GM12878 (cell line): Measurements from ENCODE around the gene NPAS2. TPM values are rescaled to one million over a fixed set of nuclear protein-coding genes. Genes with fewer than 3 reads are reported as not detected.

Experiments
- ATAC-seq: fragments of 200-7000 bp; cut with Tn5 transposase; 3 replicates; pipeline ENCODE4 v1.9.1; 2020; ENCODE audit warnings: mild to moderate bottlenecking, moderate library complexity
- BruUV-seq: library from RNA; stranded (reverse); fragments of 400-500 nt; replicated peaks from 2 replicates; lab custom pipeline; 2021; lab: Mats Ljungman, UMichigan
- CTCF ChIA-PET: fragments of 300-600 bp; sonication (Branson Sonifier 250); formaldehyde crosslinking; extraction: SDS; loops from one replicate; lab custom pipeline; 2021; ENCODE audit warnings: inconsistent platforms; lab: Yijun Ruan, JAX
- POLR2A ChIA-PET: fragments of 350-600 bp; formaldehyde crosslinking; extraction: SDS; loops from one replicate; lab custom pipeline; 2021; ENCODE audit warnings: inconsistent platforms; lab: Charles Lee
- RAD21 ChIA-PET: fragments of 300-600 bp; sonication (Branson Sonifier 250); formaldehyde crosslinking; loops from one replicate; lab custom pipeline; 2023; ENCODE audit warnings: antibody characterized with exemption; ENCODE audit not compliant: unreplicated experiment; lab: Charles Lee
- SMC1A ChIA-PET: fragments of 300-600 bp; sonication (Branson Sonifier 250); formaldehyde crosslinking; loops from one replicate; lab custom pipeline; 2023; ENCODE audit not compliant: unreplicated experiment, uncharacterized antibody; lab: Charles Lee
- DNase-seq: peaks from one replicate; pipeline ENCODE4 v3.0.0-alpha.2; 2011; ENCODE audit warnings: low read depth, low spot score
- FAIRE-seq: peaks from 3 replicates; lab custom pipeline; 2011; peaks lifted over from hg19 to GRCh38; lab: Jason Lieb, UNC
- H2AFZ ChIP-seq: 2 replicates; pipeline ENCODE4 v1.6.0; 2011; ENCODE audit warnings: low read depth, low read length, control low read depth; ENCODE audit not compliant: control insufficient read depth
- H3K27ac ChIP-seq: 2 replicates; pipeline ENCODE4 v1.5.1; 2011; ENCODE audit warnings: control low read depth; ENCODE audit not compliant: control insufficient read depth, insufficient read depth
- H3K27me3 ChIP-seq, 2 experiments: replicated peaks in 1 of 2; 2 replicates each; pipeline versions ENCODE4 v1.6.0 to v1.6.1; 2011; ENCODE audit warnings: low read length in 1 of 2; ENCODE audit not compliant: control insufficient read depth in 2 of 2, insufficient read depth in 2 of 2
- H3K36me3 ChIP-seq, 2 experiments: 2 replicates each; pipeline ENCODE4 v1.5.1; 2011; ENCODE audit warnings: low read length in 1 of 2; ENCODE audit not compliant: control insufficient read depth in 2 of 2, insufficient read depth in 2 of 2
- H3K4me1 ChIP-seq: 2 replicates; pipeline ENCODE4 v1.6.1; 2011; ENCODE audit warnings: mild to moderate bottlenecking, low read length, moderate library complexity, mixed read lengths; ENCODE audit not compliant: control insufficient read depth, insufficient read depth
- H3K4me2 ChIP-seq: 2 replicates; pipeline ENCODE4 v1.6.0; 2011; ENCODE audit warnings: control low read depth; ENCODE audit not compliant: control insufficient read depth, insufficient read depth
- H3K4me3 ChIP-seq: fragments of 200-600 bp; sonication (generic); 2 replicates; pipeline ENCODE4 v1.5.1; 2016
- H3K79me2 ChIP-seq: 2 replicates; pipeline ENCODE4 v1.6.0; 2011; ENCODE audit warnings: low read length; ENCODE audit not compliant: control insufficient read depth, insufficient read depth
- H3K9ac ChIP-seq: 2 replicates; pipeline ENCODE4 v1.8.0; 2011; ENCODE audit warnings: low read length, control low read depth, mixed read lengths; ENCODE audit not compliant: control insufficient read depth, insufficient read depth
- H3K9me3 ChIP-seq: replicated peaks from 3 replicates; pipeline ENCODE4 v1.5.1; 2011; ENCODE audit warnings: mild to moderate bottlenecking, low read length; ENCODE audit not compliant: control insufficient read depth, insufficient read depth
- H4K20me1 ChIP-seq: 2 replicates; pipeline ENCODE4 v1.6.0; 2011; ENCODE audit not compliant: control insufficient read depth, insufficient read depth
- ATF7 ChIP-seq: fragments of 450-650 bp; IDR thresholded peaks from 2 replicates; pipeline ENCODE4 v1.6.1; 2016; ENCODE audit warnings: low read depth, mild to moderate bottlenecking
- CHD1 ChIP-seq: IDR thresholded peaks from 2 replicates; pipeline ENCODE4 v1.6.1; 2012; ENCODE audit warnings: low read depth, low read length, improper control_type of control experiment
- CREB1 ChIP-seq: IDR thresholded peaks from 2 replicates; pipeline ENCODE4 v1.6.1; 2012; ENCODE audit warnings: low read depth, mild to moderate bottlenecking, inconsistent platforms
- KAT2A ChIP-seq: conservative IDR thresholded peaks from 2 replicates; pipeline ENCODE4 v1.6.1; 2011; ENCODE audit warnings: low read depth, low read length; ENCODE audit not compliant: control insufficient read depth
- MEF2B ChIP-seq: fragments of 450-650 bp; IDR thresholded peaks from 2 replicates; pipeline ENCODE4 v1.6.1; 2018; ENCODE audit warnings: mild to moderate bottlenecking, moderate library complexity; ENCODE audit not compliant: partially characterized antibody, poor library complexity, severe bottlenecking
- NFIC ChIP-seq: IDR thresholded peaks from 2 replicates; pipeline ENCODE4 v1.6.1; 2012; ENCODE audit warnings: low read depth, mild to moderate bottlenecking, inconsistent platforms, low read length, moderate library complexity
- PAX8 ChIP-seq: fragments of 450-650 bp; IDR thresholded peaks from 2 replicates; pipeline ENCODE4 v1.6.1; 2017; ENCODE audit warnings: mild to moderate bottlenecking, moderate library complexity
- RAD51 ChIP-seq: fragments of 450-650 bp; IDR thresholded peaks from 2 replicates; pipeline ENCODE4 v1.6.1; 2016; ENCODE audit warnings: moderate library complexity, mild to moderate bottlenecking, inconsistent platforms
- RBBP5 ChIP-seq: fragments of 200-600 bp; sonication (generic); conservative IDR thresholded peaks from 2 replicates; pipeline ENCODE4 v1.6.1; 2016
- SMC3 ChIP-seq: IDR thresholded peaks from 2 replicates; pipeline ENCODE4 v1.6.1; 2011; ENCODE audit warnings: low read length, improper control_type of control experiment, borderline replicate concordance
- SRF ChIP-seq, 2 experiments: IDR thresholded peaks; 2 replicates each; pipeline ENCODE4 v1.6.1; 2011; ENCODE audit warnings: low read depth in 2 of 2, low read length in 2 of 2, mild to moderate bottlenecking in 1 of 2, moderate library complexity in 1 of 2
- SUZ12 ChIP-seq: fragments of 200-600 bp; sonication (generic); IDR thresholded peaks from one replicate; pipeline ENCODE4 v1.6.1; 2018; ENCODE audit warnings: antibody characterized with exemption, mild to moderate bottlenecking; ENCODE audit not compliant: unreplicated experiment
- TCF7 ChIP-seq: IDR thresholded peaks from 2 replicates; pipeline ENCODE4 v1.6.1; 2014; ENCODE audit warnings: antibody characterized with exemption, borderline replicate concordance
- WGBS: methylation state at CpG from one replicate; pipeline ENCODE4 v1.1.6; 2016; ENCODE audit warnings: low lambda C conversion rate; ENCODE audit not compliant: insufficient replicate concordance, insufficient coverage; ENCODE audit errors: missing lambda C conversion rate; 5-methylcytosine and 5-hydroxymethylcytosine counted together
- in situ Hi-C: fragments of 300-500 bp; cut with MboI; formaldehyde crosslinking; loops from 9 replicates; pipeline ENCODE4 v1.14.3; 2018; ENCODE audit warnings: mixed read lengths
- intact Hi-C: fragments of 100-400 bp; cut with micrococcal nuclease; formaldehyde crosslinking; loops from one replicate; pipeline ENCODE4 v1.14.2; 2022; ENCODE audit not compliant: unreplicated experiment
- polyA plus RNA-seq, 11 experiments: library from polyadenylated mRNA; depleted of rRNA in 4 of 11; unstranded in 6 of 11; stranded (reverse) in 5 of 11; fragments of >200 nt; fragmentation: Nextera tagmentation in 4 of 11; fragmentation: Illumina TruSeq in 1 of 11; extraction: Ambion mirVana in 4 of 11; extraction: Trizol in 1 of 11; gene quantifications; 1 replicate in 1 of 11; 2 replicates in 10 of 11; pipeline versions ENCODE4 v1.2.1 to v1.2.3, GENCODE V29; 2011 to 2016; ENCODE audit warnings: inconsistent platforms in 2 of 11, missing spikeins in 2 of 11, low read depth in 1 of 11
- total RNA-seq, 4 experiments: library from RNA; depleted of rRNA in 3 of 4; stranded (reverse); fragments of >200 nt in 3 of 4; fragmentation: Illumina TruSeq in 1 of 4; extraction: Trizol in 1 of 4; gene quantifications; 2 replicates each; pipeline versions ENCODE4 v1.2.1 to v1.2.3, GENCODE V29; 2013 to 2021
- TF ChIP-seq, protein P1 (sequence below): IDR thresholded peaks from 2 replicates; pipeline ENCODE4 v1.6.1; 2011; ENCODE audit warnings: borderline replicate concordance, low read depth, mild to moderate bottlenecking, moderate library complexity, mixed read lengths, low read length; ENCODE audit not compliant: insufficient read depth; ENCODE audit errors: extremely low read length
- TF ChIP-seq, protein P2 (sequence below): fragments of 150-350 bp; IDR thresholded peaks from 2 replicates; pipeline ENCODE4 v1.6.1; 2016; ENCODE audit warnings: low read depth, low read length

Gene NPAS2
- total and polyA plus RNA-seq, 10 of the 15 experiments (the other 5 are each of a cell fraction or from before 2014, with no cell fraction given): 0.08 TPM; not detected in 9

DNA sequence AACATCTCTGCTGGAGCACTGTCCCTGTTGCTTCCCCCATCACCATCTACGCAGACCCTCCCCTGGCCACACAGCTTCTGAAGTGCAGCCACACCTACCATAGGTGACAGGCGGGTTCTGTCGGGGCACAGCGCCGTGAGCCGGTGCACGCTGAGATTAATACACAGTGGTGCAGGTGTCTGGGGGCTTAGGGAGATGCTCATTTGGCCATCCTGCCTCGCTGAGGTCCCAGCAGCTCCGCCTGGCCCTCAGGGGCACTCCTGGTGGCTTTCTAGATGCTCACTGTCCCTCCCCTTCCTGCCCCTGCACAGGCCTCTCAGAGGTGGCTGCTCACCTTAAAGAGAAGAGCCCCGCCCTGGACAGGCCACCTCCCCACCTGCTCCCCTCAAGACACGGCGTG lies 163.3 kb downstream of the NPAS2 start:
- CTCF ChIA-PET: interaction anchor here (0.9 to 2.0 kb wide), 4 partner anchors 253 to 720 kb away, joined by 4 to 7 read pairs (median 6); no protein-coding TSS in a partner anchor
- H4K20me1 ChIP-seq: no peaks in the 10 kb centered on the region
- WGBS: 61% methylated on average over 12 of the region's 12 CpGs
- H3K36me3 ChIP-seq: no peaks in the 10 kb centered on the region
- TF ChIP-seq ATF7 (no peak), TCF7 (no peak), NFIC (no peak), SUZ12 (no peak), MEF2B (no peak), KAT2A (no peak), RAD51 (no peak), SMC3 (no peak), PAX8 (no peak), SRF (IDR thresholded peaks at IDR 0.05; ENCODE audit: low read depth in 2 of 2, low read length in 2 of 2) (no peak), CREB1 (no peak), CHD1 (no peak), RBBP5 (no peak)
- TF ChIP-seq, protein P1, sequence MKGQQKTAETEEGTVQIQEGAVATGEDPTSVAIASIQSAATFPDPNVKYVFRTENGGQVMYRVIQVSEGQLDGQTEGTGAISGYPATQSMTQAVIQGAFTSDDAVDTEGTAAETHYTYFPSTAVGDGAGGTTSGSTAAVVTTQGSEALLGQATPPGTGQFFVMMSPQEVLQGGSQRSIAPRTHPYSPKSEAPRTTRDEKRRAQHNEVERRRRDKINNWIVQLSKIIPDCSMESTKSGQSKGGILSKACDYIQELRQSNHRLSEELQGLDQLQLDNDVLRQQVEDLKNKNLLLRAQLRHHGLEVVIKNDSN: no peak
- TF ChIP-seq, protein P2, sequence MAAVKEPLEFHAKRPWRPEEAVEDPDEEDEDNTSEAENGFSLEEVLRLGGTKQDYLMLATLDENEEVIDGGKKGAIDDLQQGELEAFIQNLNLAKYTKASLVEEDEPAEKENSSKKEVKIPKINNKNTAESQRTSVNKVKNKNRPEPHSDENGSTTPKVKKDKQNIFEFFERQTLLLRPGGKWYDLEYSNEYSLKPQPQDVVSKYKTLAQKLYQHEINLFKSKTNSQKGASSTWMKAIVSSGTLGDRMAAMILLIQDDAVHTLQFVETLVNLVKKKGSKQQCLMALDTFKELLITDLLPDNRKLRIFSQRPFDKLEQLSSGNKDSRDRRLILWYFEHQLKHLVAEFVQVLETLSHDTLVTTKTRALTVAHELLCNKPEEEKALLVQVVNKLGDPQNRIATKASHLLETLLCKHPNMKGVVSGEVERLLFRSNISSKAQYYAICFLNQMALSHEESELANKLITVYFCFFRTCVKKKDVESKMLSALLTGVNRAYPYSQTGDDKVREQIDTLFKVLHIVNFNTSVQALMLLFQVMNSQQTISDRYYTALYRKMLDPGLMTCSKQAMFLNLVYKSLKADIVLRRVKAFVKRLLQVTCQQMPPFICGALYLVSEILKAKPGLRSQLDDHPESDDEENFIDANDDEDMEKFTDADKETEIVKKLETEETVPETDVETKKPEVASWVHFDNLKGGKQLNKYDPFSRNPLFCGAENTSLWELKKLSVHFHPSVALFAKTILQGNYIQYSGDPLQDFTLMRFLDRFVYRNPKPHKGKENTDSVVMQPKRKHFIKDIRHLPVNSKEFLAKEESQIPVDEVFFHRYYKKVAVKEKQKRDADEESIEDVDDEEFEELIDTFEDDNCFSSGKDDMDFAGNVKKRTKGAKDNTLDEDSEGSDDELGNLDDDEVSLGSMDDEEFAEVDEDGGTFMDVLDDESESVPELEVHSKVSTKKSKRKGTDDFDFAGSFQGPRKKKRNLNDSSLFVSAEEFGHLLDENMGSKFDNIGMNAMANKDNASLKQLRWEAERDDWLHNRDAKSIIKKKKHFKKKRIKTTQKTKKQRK: no peak
- BruUV-seq: no TSS peak
- no peak overlapping the region for H3K4me2 ChIP-seq
- no peak for ATAC-seq
- H3K4me3 ChIP-seq: no peak overlapping the region
- intact Hi-C loops (no loop called here), in situ Hi-C loops (loop anchor here (5.0 to 10.0 kb wide), 4 partner anchors 248 to 718 kb away; no protein-coding TSS in a partner anchor)
- H3K27ac ChIP-seq: no peak overlapping the region
- no peak for DNase-seq
- POLR2A ChIA-PET: no interaction called here
- H3K9me3 ChIP-seq: no peaks in the 10 kb centered on the region
- H2AFZ ChIP-seq: no peak overlapping the region
- no peak for FAIRE-seq
- RAD21 ChIA-PET: interaction anchor here (0.9 to 1.0 kb wide), 2 partner anchors 170 to 722 kb away, joined by 3 read pairs; no protein-coding TSS in a partner anchor
- no peaks in the 10 kb centered on the region for H3K4me1 ChIP-seq
- no peaks in the 10 kb centered on the region for H3K79me2 ChIP-seq
- H3K9ac ChIP-seq: no peak overlapping the region
- SMC1A ChIA-PET: interaction anchor here (0.6 to 1.2 kb wide), 3 partner anchors 80 to 625 kb away, joined by 3 to 6 read pairs (median 3); no protein-coding TSS in a partner anchor
- H3K27me3 ChIP-seq: no peaks in the 10 kb centered on the region; a peak in 1 of 4 replicates
